ENCODE data around the gene CCNY.

DNA sequence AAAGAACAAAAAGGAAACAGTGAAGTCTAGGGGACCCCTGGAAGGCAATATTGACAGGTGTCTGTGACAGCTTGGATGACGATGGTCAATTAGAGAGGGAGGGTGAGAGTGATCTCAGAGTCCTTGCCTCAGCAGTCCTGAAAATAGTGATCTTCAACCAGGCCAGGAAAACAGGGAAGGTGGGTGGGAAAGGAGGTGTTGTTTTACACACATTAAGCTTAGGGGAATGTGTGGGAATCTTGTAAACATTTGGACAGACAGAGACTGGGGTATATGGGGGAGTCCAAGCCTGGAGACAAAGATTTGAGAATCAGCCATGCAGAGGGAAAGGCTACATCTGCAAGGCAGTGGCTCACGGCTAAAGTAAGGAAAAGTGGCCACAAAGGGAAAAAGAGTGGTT lies 27.5 kb upstream of the CCNY start:
- TF ChIP-seq POLR2AphosphoS5 (IDR thresholded peaks at IDR 0.05) (no peak), CTCF (IDR thresholded peaks at IDR 0.05) (no peak)
